GM18867 (cell line): ENCODE results near the gene SPART.
"Not testable (repeated sequence)": the region's sequence is repeated elsewhere in the genome, so short reads cannot be mapped to it uniquely, and the experiment has no call there.

Experiments
- ATAC-seq: cut with Tn5 transposase; IDR thresholded peaks from one replicate; pipeline ENCODE4 v1.9.1; 2021; ENCODE audit warnings: mild to moderate bottlenecking, moderate library complexity; ENCODE audit not compliant: unreplicated experiment

SPART gene

DNA sequence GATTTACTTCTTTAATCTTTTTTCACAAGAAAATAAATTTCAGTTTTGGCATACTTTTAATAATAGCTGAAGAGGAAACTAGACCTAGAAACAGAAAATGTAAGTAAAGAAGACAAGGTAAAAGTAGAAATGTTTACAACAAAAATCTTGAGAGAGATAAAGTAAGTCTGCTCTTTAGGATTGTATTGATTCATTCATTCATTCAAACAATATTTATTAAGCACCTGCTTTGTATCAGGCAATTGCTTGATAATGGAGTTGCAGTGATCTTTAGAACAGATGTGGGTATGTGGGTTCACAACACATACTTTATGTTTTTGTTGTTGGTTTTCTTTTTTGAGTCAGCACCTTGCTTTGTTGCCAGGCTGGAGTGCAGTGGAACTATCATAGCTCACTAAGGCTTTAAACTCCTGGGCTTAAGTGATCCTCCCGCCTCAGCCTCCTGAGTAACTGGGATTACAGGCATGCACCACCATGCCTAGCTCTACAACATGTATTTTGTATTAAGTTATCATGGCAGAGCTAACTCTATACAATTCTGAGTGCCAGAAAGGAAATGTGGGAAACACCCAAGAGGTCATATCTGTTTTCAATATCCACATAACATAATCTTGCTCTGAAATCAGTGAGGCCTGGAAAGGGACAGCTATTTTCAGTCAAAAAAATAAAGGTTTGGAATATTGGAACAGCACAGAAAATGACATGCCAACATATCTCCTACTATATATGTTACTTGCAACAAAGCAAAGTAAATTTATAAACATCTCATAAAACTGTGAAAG is 8.8 kb upstream of the SPART start:
- ATAC-seq: no peak

DNA sequence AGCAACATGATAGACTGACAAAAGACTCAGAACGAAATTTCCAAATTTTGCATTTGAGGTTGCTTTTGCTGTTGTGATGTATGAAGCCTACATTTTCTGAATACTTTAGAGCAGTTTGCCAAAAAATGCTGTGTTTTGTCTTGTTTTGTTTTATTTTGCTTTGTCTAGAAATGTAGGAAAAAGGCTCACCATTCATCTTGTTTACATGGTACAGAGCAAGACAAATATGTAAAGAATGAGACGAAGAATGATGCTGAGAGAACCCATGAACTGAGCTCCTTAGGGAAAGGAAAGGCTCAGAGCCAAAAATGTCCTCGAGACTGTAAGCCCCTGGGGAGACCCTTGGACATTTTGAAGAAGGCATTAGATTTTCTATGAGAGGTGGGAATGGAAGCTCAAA is 6.8 kb upstream of the SPART start:
- ATAC-seq: no peak

DNA sequence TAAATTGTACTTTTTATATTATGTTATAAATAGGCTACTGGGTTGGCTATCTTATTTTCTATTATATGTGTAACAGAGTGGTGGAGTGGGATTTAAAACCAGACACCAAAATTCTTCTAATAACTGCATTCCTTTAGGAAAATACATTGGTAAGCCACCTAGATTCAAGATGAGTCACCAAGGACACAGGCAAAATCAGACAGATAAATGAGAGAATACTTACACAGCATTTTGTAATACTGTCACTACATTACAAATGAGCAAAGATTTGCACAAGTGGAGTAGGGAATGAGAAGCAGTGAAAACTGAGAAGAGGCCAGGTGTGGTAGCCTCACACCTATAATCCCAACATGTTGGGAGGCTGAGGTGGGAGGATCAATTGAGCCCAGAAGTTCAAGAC is 6.2 kb upstream of the SPART start:
- no peak for ATAC-seq

DNA sequence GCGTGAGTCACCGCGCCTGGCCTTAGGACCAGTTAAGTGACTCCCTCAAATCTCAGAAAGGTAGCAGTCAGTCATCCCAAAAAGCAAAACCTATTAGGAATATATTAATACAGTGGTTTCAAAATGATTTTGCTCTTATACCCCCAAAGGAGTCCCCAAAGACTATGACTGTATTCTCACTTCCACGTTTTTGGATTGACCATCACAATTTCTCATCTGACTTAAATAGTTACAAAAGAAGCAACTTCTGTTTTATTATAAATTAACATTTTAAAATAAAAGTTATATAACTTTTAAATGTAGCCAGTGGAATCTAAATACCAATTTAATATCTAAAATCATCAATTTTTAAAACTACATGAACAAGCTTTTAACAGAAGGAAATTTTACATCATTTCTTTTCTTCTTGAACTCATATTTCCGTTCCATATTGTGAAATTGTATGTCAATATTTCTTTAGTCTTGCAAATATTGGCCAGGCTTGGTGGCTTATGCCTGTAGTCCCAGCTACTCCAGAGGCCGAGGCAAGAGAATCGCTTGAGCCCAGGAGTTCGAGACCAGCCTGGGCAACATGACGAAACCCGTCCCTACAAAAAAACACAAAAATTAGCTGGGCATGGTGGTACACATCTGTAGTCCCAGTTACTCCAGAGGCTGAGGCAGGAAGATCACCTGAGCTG is 1.5 kb upstream of the SPART start:
- no peak for ATAC-seq

DNA sequence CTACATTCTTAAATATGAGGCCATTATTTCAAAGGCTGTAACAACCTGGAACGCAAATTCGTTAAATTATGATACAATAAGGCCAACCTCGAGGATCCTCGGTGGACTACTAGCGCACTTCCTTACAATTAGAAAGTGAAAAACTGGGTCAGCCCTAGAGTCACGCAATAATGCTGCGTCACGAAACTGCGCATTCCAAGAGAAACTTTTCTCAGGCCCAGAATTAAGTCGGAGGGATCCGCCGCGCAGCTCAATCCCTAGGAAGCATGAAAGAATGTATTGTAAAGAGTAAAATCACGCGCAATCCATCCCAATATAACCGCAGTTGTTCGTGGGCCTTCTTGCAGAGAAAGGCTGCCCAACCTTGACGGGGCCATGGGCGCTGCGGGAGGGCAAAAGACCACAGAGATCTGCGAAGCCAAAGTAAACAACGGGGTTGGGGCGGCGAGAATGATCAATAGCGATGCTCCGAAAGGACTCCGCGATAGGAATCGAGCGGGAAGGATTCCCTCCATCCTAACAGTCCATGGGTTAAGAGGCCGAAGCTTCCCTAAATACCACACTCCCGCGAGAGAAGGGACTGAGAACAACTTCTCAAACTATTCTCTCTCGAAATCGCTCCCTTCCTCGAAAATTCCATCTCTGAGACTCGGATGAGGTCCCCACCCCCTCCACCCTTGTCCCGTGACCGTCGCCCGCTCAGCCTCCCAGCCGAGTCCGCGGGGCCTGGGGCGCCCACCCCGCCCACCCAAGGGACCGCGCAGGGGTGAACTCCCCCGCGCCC is 564 bp downstream of the SPART start:
- ATAC-seq: no peak

DNA sequence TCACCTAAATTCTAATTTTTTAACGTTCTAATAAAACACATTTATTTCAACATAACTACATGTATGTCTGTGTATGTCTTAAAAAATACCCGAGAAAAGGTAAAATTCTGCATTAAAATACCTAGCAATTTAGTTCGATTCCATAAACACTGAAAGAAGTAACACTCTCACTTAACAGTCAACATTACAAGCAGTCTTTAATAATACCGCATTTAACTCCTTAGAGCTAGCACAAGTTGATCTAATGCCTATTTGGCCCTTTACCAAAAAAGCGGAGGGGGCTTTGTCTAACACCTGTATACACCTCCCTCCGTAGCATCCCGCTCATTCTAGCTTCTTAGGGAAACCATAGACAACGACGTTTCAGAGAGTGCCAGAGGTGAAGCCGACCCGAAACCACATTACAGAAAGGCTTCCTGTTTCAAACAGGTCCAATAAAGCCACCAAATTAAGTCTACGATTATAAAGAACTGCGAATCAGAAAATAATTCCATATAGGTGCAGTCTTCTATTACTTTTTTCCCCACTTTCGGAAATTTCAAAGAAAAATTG is 1.2 kb downstream of the SPART start:
- no peak for ATAC-seq

DNA sequence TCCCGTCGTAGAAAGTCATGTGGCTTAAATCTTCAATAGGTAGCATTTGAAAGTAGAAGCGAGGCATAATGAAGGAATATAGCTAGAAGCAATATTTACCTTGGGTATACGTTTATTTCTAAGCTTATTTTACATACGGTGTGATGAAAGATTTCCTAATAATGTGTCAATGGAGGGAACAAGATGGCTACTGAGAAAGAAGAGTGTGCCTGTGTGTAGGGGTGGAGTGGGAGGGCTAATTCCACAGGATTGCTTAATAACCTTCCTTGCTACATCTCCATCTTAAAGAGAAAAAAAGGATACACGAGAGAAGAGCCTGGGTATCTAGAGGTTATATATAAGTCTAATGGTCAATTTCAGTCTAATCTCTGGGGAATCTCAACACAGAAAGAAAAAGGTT is 2.0 kb downstream of the SPART start:
- no peak for ATAC-seq

DNA sequence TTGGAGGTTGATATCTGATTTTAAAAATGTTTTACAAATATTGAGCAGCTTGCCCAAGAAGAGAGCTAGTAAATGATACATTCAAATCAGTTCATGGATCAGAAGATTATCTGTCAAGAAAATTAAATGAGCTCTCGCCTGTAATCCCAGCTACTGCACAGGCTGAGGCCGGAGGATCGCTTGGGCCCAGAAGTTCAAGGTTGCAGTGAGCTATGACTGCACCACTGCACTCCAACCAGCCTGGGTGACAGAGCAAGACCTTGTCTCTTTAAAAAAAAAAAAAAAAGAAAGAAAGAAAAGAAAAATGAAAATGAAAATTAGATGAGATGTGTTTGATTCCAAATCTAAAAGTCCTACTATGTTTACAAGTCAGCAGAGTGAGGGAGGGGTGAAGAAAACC is 2.4 kb downstream of the SPART start:
- ATAC-seq: no peak

DNA sequence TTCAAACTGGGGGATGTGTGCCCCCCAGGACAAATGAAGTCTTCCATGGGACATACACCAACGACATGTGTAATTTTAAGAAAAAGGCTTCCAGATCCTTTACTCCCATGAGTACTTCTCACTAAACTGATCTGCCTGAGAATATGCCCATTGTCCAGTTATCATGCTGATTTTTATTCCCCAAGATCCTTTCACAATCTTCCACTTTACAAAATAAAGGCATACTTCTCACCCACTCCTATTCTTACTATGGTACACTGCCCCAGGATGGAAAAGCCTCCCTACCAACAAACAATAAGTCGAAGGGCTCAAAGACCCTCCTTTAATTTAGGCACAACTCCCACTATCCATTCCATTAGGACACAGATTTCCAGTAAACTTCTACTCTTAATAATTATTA is 3.5 kb downstream of the SPART start:
- no peak for ATAC-seq

DNA sequence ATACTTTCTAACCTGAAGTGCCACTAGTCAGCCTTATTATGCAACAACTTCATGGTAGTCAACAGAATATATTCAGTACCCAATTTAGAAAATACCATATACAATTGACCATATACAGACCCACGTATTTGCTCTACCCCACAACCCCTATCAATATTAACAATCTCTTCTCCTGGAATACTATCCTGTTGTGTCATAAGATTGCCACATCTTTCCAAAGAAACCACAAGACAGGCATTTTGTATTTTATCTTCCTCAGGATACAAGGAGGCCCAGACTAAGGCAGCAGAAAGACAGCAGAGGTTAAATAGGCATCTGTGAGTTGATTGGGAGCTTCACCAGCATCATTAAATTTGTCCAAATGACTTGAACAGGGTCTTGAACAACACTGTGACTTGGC is 4.5 kb downstream of the SPART start:
- no peak for ATAC-seq

DNA sequence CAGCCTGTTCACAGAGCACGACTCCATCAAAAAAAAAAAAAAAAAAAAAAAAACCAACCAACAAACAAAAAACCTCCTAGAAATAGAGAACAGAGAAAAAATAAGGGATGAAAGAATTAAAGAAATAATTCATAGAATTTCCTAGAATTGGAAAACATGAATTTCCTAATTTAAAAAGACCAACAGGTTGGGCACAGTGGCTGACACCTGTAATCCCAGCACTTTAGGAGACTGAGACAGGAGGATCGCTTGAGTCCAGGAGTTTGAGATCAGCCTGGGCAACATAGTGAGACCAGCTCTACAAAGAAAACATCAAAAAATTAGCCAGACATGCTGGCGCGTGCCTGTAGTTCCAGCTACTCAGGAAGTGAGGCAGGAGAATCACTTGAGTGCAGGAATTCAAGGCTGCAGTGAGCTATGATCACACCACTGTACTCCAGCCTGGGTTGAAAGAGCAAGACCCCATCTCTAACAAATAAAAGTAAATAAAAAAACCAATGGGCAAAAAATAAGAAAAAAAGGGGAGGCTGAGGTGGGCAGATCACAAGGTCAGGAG is 6.5 kb downstream of the SPART start:
- ATAC-seq: no peak

DNA sequence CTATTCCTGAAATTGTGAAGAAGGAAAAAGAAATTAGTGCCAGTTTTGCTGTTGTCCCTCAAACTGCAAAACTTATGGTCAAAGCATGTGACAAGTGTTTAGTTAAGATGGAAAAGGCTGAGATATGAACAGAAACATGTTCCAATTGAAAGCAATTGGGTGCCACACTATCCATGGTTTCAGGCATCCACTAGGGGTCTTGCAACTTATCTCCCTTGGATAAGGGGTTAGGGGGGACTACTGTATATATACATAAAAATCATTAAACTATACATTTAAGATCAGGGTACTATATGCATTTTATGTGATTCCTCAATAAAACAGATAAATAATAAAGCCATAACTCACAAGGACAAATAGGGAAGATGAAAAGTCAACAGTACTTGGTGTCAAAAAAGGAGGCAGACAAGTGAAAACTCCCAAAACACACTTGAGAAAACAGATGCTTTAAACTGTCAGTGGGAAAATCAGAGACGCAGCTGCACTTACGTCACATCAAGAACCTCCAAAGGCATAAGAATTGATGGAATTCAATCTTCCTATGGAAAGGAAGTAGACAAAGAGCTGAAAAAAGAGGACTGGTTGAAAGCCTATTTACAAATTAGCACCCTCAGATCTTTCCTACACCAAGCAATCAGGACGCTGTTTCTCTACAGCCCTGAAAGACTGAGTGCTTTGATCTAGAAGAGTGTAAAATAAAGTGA is 8.1 kb downstream of the SPART start:
- no peak for ATAC-seq

DNA sequence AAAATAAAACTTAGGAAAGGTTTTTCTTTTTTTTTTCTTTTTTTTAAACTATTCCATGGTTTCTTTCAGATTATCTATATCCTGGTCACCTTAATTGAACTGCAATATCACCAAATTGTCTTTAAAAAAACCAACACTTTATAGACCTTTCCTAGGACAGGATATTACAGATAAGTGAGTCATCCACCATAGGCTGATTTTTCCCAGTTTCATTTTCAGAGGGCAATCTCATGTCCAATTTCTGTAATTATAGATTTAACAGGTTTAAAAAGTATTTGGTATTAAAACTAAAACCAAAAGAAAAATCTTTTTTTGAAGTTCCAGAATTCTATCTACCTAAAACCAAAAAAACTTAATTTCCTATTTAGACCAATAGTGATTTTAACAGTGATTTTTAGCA is 13.2 kb downstream of the SPART start:
- ATAC-seq: no peak

DNA sequence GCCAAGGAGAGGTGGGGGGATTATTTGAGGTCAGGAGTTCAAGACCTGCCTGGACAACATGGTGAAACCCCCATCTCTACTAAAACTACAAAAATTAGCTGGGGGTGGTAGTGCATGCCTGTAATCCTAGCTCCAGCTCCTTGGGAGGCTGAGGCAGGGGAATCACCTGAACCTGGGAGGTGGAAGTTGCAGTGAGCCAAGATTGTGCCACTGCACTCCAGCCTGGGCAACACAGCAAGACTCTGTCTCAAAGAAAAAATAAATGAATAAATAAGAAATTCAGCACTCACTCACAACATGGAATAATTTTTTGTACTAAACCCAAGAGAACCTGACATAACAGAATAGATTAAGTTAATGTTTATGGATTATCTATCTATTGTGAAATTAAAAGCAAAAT is 13.9 kb downstream of the SPART start:
- ATAC-seq: not testable (repeated sequence)

DNA sequence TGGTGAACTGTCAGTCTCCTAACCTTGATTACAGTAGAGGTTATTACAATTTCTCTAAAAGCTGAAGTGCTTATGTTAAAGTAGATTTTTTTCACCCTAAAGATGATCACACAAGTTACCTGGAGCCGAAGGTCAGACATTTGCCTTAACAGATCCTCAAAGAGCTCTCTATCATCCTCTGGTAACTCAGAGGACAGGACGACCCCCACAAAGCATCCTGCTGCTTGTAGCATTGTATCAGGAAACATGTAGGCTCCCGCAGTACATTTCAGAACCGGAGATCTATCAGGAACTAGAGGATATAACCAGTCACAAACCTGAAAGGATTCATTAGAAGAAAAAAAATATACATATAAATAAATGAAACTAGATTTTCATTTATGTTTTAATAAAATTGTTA is 14.9 kb downstream of the SPART start:
- ATAC-seq: no peak

DNA sequence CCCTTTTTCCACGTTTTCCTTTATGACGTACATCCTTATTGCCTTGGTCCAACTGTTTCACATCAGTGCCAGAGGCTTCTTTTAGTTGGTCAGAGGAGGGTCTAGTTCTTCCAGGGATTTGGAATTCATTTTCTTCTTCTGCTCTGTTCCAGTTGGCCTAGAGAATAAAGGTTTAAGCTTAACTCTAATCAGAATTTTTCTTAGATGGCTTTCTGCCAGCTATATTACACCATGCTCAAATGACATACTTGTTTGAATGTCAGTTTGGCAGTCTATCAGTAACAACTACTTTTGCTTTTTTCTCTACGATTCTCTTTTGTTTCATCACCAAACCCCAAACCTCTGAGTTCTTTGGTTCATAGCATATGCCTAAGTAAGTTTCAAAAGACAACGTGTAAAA is 16.8 kb downstream of the SPART start:
- ATAC-seq: no peak

DNA sequence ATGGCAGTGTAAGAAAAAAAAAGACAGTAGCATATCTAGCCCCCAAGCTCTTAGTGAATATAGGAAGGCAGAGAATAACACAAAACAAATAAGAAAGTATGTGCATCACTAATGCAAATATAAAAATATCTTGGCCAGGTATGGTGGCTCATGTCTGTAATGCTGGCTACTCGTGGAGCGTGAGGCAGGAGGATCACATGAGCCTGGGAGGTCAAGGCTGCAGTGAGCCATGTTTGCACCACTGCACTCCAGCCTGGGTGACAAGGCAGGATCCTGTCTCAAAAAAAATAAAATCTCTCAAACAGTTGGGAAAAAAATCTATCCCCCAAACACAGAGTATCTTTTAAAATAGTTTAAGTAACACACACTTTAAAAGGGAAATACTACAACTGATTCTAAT is 17.4 kb downstream of the SPART start:
- ATAC-seq: no peak

DNA sequence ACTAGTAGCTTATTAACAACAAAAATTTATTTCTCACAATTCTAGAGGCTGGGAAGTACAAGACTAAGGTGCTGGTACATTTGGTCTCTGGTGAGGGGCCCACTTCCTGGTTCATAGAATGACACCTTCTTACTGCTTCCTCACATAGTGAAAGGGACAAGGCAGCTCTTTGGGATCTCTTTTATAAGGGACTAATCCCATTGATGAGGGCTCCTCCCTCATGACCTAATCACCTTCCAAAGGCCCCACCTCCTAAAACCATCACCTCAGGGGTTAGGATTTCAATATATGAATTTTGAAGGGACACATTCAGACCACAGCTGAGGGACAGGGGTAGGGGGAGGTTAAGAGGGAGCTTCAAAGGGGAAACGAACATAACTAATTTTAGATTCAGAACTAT is 20.3 kb downstream of the SPART start:
- no peak for ATAC-seq

DNA sequence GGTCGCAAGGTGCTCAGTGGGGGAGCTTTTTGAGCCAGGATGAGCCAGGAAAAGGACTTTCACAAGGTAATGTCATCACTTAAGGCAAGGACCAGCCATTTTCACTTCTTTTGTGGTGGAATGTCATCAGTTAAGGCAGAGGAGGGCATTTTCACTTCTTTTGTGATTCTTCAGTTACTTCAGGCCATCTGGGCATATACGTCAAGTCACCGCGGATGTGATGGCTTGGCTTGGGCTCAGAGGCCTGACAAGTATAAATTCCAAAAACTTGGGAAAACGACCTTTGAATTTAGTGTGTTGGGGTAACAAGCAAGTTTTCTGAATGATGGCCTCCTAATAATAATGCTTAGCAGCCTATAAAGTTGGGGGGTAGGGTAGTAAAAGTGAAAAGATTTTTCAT is 21.3 kb downstream of the SPART start:
- not testable (repeated sequence) for ATAC-seq

DNA sequence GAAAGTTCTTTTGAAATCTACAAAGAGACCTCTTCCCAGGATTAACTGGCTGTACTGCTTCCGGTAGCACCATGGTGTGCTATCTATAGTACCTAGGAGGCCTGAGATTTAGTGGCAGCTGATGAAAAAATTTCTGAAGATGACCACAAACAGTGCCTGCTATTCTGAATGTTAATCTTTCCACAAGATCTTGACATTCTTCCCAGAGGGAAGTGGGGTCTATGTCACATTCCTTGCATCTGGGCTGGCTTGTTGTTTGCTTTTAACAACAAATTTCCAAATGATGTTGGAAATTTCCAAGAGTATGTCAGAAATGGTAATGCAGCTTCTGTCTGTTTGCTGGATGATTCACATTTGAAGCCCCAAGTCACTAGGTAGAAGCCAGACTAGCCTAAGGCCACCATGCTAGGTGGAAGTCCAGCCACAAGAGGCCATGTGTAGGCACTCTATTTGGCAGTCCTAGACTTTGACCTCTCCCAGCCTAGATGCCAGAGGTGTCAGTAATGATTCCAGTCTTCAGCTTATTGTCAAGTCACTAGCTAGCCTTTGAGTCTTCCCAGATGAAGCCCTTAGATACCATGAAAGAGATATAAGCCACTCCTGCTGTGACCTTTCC is 22.1 kb downstream of the SPART start:
- no peak for ATAC-seq
